Nephron (organoid): Measurements from ENCODE around the gene LPIN2.
A peak's percentile ranks its signal among the peaks of the same experiment; 100 is the strongest.
"Not testable (repeated sequence)": the region's sequence is repeated elsewhere in the genome, so short reads cannot be mapped to it uniquely, and the experiment has no call there.

Experiments used
- H3K27ac Mint-ChIP-seq, 3 experiments: 2 replicates each; pipeline ENCODE4 v1.8.0; 2020; ENCODE audit warnings: mixed read lengths in 3 of 3, mild to moderate bottlenecking in 2 of 3, moderate library complexity in 1 of 3
- H3K27me3 Mint-ChIP-seq: 2 replicates; pipeline ENCODE4 v1.8.0; 2021; ENCODE audit warnings: low read depth, mild to moderate bottlenecking, moderate library complexity, mixed read lengths
- H3K36me3 Mint-ChIP-seq: 2 replicates; pipeline ENCODE4 v1.8.0; 2020; ENCODE audit warnings: low read depth, mixed read lengths
- H3K4me1 Mint-ChIP-seq: 2 replicates; pipeline ENCODE4 v1.8.0; 2020; ENCODE audit warnings: mixed read lengths
- H3K4me3 Mint-ChIP-seq, 3 experiments: 2 replicates each; pipeline ENCODE4 v1.8.0; 2020; ENCODE audit warnings: mild to moderate bottlenecking in 3 of 3, mixed read lengths in 3 of 3, moderate library complexity in 2 of 3
- H3K9me3 Mint-ChIP-seq: 2 replicates; pipeline ENCODE4 v1.8.0; 2020; ENCODE audit warnings: mixed read lengths
- CTCF ChIP-seq, 3 experiments: fragments of 200-600 bp; sonication (generic); IDR thresholded peaks; one replicate each; pipeline ENCODE4 v1.5.0; 2021; ENCODE audit warnings: antibody characterized with exemption in 3 of 3; ENCODE audit not compliant: unreplicated experiment in 3 of 3

LPIN2 gene

GRCh38 chr18:3032721-3033120, 19.8 kb upstream of the LPIN2 start:
- H3K4me1 Mint-ChIP-seq = peaks cover 24% of the 10 kb centered on the region
- peaks cover 4% of the 10 kb centered on the region for H3K27me3 Mint-ChIP-seq
- H3K9me3 Mint-ChIP-seq = no peaks in the 10 kb centered on the region
- TF ChIP-seq CTCF (IDR thresholded peaks at IDR 0.05; ENCODE audit: unreplicated experiment in 3 of 3) = no peak
- H3K36me3 Mint-ChIP-seq = no peaks in the 10 kb centered on the region
- H3K27ac Mint-ChIP-seq = no peak overlapping the region
- no peak overlapping the region for H3K4me3 Mint-ChIP-seq

GRCh38 chr18:3029215-3029952, 16.4 kb upstream of the LPIN2 start:
- peaks cover 35% of the 10 kb centered on the region for H3K4me1 Mint-ChIP-seq
- H3K27me3 Mint-ChIP-seq = no peaks in the 10 kb centered on the region
- H3K27ac Mint-ChIP-seq = peak overlapping the region; percentile 93 to 97 (median 95)
- H3K9me3 Mint-ChIP-seq = no peaks in the 10 kb centered on the region
- H3K4me3 Mint-ChIP-seq = no peak overlapping the region
- no peak for TF ChIP-seq CTCF (IDR thresholded peaks at IDR 0.05; ENCODE audit: unreplicated experiment in 3 of 3)
- no peaks in the 10 kb centered on the region for H3K36me3 Mint-ChIP-seq

DNA sequence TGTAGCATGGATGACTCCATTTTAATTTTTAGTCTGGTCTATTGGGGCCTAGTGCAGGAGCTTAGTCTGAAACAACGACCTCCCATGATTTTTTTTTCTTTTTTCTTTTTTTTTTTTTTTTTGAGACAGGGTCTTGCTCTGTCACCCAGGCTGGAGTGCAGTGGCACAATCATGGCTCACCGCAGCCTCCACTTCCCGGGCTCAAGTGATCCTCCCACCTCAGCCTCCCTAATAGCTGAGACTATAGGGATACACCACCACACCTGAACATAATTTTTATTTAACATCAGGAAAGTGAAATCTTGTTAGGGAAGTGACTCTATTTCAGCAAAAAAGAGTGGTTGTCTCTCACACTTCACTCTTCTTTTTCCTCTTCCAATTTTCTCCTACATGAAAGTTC, 15.2 kb upstream of the LPIN2 start:
- not testable (repeated sequence) for H3K4me3 Mint-ChIP-seq, H3K27me3 Mint-ChIP-seq, H3K36me3 Mint-ChIP-seq, H3K9me3 Mint-ChIP-seq
- Mint-ChIP-seq H3K4me1 (peaks cover 35% of the 10 kb centered on the region), H3K27ac (peak overlapping the region; percentile 76 to 97 (median 95))

DNA sequence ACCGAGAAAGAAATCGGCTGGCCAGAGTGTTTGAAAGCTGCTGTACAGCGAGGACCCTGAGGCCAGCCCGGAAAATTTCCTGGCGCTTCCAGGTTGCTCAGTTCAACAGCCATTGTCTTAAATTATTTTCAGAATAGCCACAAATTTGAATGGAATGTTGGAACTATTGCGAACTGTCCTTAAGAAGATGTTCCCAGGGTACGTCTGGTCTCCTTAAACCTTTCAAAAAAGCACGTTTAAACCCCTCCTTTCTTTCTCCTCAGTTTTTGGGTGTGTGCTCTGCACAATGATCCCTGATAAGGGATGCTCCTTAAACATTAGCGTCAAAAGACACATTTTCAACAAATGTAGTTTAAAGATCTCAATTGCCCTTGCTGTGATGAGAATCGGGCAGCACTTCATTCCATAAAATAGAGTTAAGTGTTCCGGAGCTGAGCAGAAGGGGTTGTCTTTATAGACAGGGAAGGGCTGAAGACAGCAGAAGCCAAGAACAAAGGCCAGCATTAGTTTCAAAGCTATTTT, 14.5 kb upstream of the LPIN2 start:
- Mint-ChIP-seq H3K4me1 (peaks cover 35% of the 10 kb centered on the region), H3K27ac (peak overlapping the region; percentile 76 to 95 (median 93)), H3K36me3 (no peaks in the 10 kb centered on the region), H3K4me3 (peak overlapping the region in 2 of 3 experiments; percentile 1 to 15), H3K27me3 (peaks cover 4% of the 10 kb centered on the region), H3K9me3 (no peaks in the 10 kb centered on the region)
- no peak for TF ChIP-seq CTCF (IDR thresholded peaks at IDR 0.05; ENCODE audit: unreplicated experiment in 3 of 3)

- H3K27ac Mint-ChIP-seq = peak overlapping the region in 1 of 3 experiments; percentile 95
- H3K4me1 Mint-ChIP-seq = peaks cover 29% of the 10 kb centered on the region
- no peaks in the 10 kb centered on the region for H3K9me3 Mint-ChIP-seq
- H3K4me3 Mint-ChIP-seq = no peak overlapping the region
- no peaks in the 10 kb centered on the region for H3K36me3 Mint-ChIP-seq
- H3K27me3 Mint-ChIP-seq = peaks cover 4% of the 10 kb centered on the region
- no peak for TF ChIP-seq CTCF (IDR thresholded peaks at IDR 0.05; ENCODE audit: unreplicated experiment in 3 of 3)
These were observed 12.6 kb upstream of the LPIN2 start for GRCh38 chr18:3025544-3025943.

DNA sequence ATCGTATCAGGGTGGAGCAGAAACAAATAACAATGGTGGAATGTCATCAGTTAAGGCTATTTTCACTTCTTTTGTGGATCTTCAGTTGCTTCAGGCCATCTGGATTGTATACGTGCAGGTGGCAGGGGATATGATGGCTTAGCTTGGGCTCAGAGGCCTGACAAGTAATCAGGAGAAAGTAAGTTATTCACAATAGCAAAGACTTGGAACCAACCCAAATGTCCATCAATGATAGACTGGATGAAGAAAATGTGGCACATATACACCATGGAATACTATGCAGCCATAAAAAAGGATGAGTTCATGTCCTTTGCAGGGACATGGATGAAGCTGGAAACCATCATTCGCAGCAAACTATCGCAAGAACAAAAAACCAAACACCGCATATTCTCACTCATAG, 10.7 kb upstream of the LPIN2 start:
- not testable (repeated sequence) for H3K4me3 Mint-ChIP-seq, H3K27me3 Mint-ChIP-seq, H3K36me3 Mint-ChIP-seq, H3K27ac Mint-ChIP-seq, H3K9me3 Mint-ChIP-seq
- peaks cover 18% of the 10 kb centered on the region for H3K4me1 Mint-ChIP-seq
